NT2/D1 (cell line): ENCODE results near the gene TOX2.

ENCODE experiments used
- DNase-seq: peaks from one replicate; pipeline ENCODE4 v3.0.0-alpha.2; 2011; ENCODE audit warnings: low read depth, low spot score
- H3K27me3 ChIP-seq: 2 replicates; pipeline ENCODE4 v1.6.0; 2011; ENCODE audit warnings: mild to moderate bottlenecking; ENCODE audit not compliant: insufficient read length, insufficient read depth
- H3K36me3 ChIP-seq: 2 replicates; pipeline ENCODE4 v1.6.1; 2011; ENCODE audit warnings: mild to moderate bottlenecking, low read length, mixed read lengths; ENCODE audit not compliant: insufficient read depth, insufficient read length
- H3K4me1 ChIP-seq: 2 replicates; pipeline ENCODE4 v1.5.1; 2011; ENCODE audit not compliant: insufficient read depth, insufficient read length
- H3K4me3 ChIP-seq: 2 replicates; pipeline ENCODE4 v1.5.1; 2011; ENCODE audit warnings: low read depth; ENCODE audit not compliant: insufficient read length
- H3K9ac ChIP-seq: 2 replicates; pipeline ENCODE4 v1.6.0; 2011; ENCODE audit warnings: low read depth; ENCODE audit not compliant: insufficient read length
- H3K9me3 ChIP-seq: 2 replicates; pipeline ENCODE4 v1.5.1; 2011; ENCODE audit warnings: mild to moderate bottlenecking, low read length; ENCODE audit not compliant: insufficient read depth
- SUZ12 ChIP-seq: IDR thresholded peaks from 2 replicates; pipeline ENCODE4 v1.6.1; 2011; ENCODE audit not compliant: insufficient read length, insufficient read depth; ENCODE audit errors: extremely low read depth
- YY1 ChIP-seq: IDR thresholded peaks from 2 replicates; pipeline ENCODE4 v1.6.1; 2011; ENCODE audit not compliant: insufficient read length, insufficient read depth
- ZNF274 ChIP-seq: IDR thresholded peaks from 2 replicates; pipeline ENCODE4 v1.6.1; 2011; ENCODE audit warnings: mild to moderate bottlenecking, low read depth, low read length

TOX2 gene

GRCh38 chr20:43973671-43974450 lies 59.2 kb downstream of the TOX2 start:
- H3K9ac ChIP-seq, result no peak overlapping the region
- no peaks in the 10 kb centered on the region for H3K36me3 ChIP-seq
- no peak for DNase-seq
- peaks cover 3% of the 10 kb centered on the region for H3K4me1 ChIP-seq
- no peak overlapping the region for H3K4me3 ChIP-seq
- H3K27me3 ChIP-seq, result no peaks in the 10 kb centered on the region
- H3K9me3 ChIP-seq, result no peaks in the 10 kb centered on the region
- no peak for TF ChIP-seq YY1
- no peak for TF ChIP-seq ZNF274
- no peak for TF ChIP-seq SUZ12

GRCh38 chr20:43974695-43975094 lies 60.0 kb downstream of the TOX2 start:
- Histone ChIP-seq H3K9ac (no peak overlapping the region), H3K9me3 (no peaks in the 10 kb centered on the region), H3K36me3 (no peaks in the 10 kb centered on the region), H3K4me3 (no peak overlapping the region), H3K27me3 (no peaks in the 10 kb centered on the region), H3K4me1 (no peaks in the 10 kb centered on the region)
- TF ChIP-seq ZNF274 (no peak), YY1 (no peak), SUZ12 (no peak)
- no peak for DNase-seq

GRCh38 chr20:43975096-43975768 lies 60.6 kb downstream of the TOX2 start:
- no peaks in the 10 kb centered on the region for H3K9me3 ChIP-seq
- TF ChIP-seq ZNF274 (no peak), YY1 (no peak), SUZ12 (no peak)
- no peak overlapping the region for H3K4me3 ChIP-seq
- H3K36me3 ChIP-seq, result no peaks in the 10 kb centered on the region
- DNase-seq, result no peak
- no peaks in the 10 kb centered on the region for H3K4me1 ChIP-seq
- no peak overlapping the region for H3K9ac ChIP-seq
- H3K27me3 ChIP-seq, result no peaks in the 10 kb centered on the region

- no peak for DNase-seq
- no peaks in the 10 kb centered on the region for H3K9me3 ChIP-seq
- TF ChIP-seq YY1, result no peak
- H3K4me3 ChIP-seq, result no peak overlapping the region
- no peak overlapping the region for H3K9ac ChIP-seq
- no peaks in the 10 kb centered on the region for H3K27me3 ChIP-seq
- H3K36me3 ChIP-seq, result no peaks in the 10 kb centered on the region
- no peaks in the 10 kb centered on the region for H3K4me1 ChIP-seq
Observed at GRCh38 chr20:43976547-43976946, 61.9 kb downstream of the TOX2 start.

DNA sequence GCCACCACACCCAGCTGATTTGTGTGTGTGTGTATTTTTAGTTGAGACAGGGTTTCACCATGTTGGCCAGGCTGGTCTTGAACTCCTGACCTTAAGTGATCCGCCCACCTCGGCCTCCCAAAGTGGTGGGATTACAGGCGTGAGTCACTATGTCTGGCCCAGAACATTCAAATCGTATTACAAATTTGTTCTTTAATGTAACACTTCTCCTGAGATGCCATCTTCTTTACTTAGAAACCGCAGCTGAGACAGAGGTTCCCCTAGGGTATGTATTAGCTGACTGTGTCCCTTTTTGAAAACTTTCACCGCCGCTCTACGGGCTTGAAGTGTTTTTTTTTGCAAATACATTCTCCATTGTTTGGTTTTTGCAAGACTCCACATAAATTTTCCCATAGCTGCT lies 62.6 kb downstream of the TOX2 start:
- no peak overlapping the region for H3K9ac ChIP-seq
- no peak for DNase-seq
- H3K27me3 ChIP-seq, result no peaks in the 10 kb centered on the region
- no peaks in the 10 kb centered on the region for H3K4me1 ChIP-seq
- H3K9me3 ChIP-seq, result no peaks in the 10 kb centered on the region
- no peak for TF ChIP-seq YY1
- no peak for TF ChIP-seq ZNF274
- TF ChIP-seq SUZ12, result no peak
- H3K4me3 ChIP-seq, result no peak overlapping the region
- H3K36me3 ChIP-seq, result no peaks in the 10 kb centered on the region

GRCh38 chr20:43977962-43978361 lies 63.3 kb downstream of the TOX2 start:
- TF ChIP-seq SUZ12 (no peak), YY1 (no peak), ZNF274 (no peak)
- Histone ChIP-seq H3K9me3 (no peaks in the 10 kb centered on the region), H3K4me1 (peaks cover 2% of the 10 kb centered on the region), H3K4me3 (no peak overlapping the region), H3K36me3 (no peaks in the 10 kb centered on the region), H3K27me3 (no peaks in the 10 kb centered on the region), H3K9ac (no peak overlapping the region)
- DNase-seq, result no peak

DNA sequence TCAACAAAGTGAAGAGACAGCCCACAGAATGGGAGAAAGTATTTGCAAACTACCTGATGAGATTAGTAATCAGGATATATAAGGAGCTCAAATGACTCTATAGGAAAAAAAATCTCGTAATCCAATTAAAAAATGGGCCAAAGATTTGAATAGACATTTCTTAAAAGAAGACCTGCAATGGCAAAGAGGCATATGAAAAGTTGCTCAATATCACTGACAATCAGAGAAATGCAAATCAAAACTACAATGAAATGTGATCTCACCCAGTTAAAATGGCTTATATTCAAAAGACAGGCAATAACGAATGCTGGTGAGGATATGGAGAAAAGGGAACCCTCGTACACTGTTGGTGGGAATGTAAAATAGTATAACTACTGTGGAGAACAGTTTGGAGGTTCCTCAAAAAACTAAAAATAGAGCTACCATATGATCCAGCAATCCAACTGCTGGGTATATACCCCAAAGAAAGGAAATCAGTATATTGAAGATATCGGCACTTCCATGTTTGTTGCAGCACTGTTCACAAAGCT lies 65.0 kb downstream of the TOX2 start:
- DNase-seq, result no peak
- Histone ChIP-seq H3K9ac (no peak overlapping the region), H3K36me3 (no peaks in the 10 kb centered on the region), H3K4me1 (peaks cover 2% of the 10 kb centered on the region), H3K27me3 (no peaks in the 10 kb centered on the region), H3K4me3 (no peak overlapping the region), H3K9me3 (no peaks in the 10 kb centered on the region)
- TF ChIP-seq YY1 (no peak), ZNF274 (no peak), SUZ12 (no peak)
